Osteoblast (primary cell): ENCODE measurements around the gene PAGE2B. TPM values are rescaled to one million over a fixed set of nuclear protein-coding genes. Genes with fewer than 3 reads are reported as not detected.

Experiments
- DNase-seq: peaks from one replicate; pipeline ENCODE4 v3.0.0; 2011; ENCODE audit warnings: low spot score, mixed read lengths; ENCODE audit not compliant: insufficient read length; ENCODE audit errors: missing footprints
- H2AFZ ChIP-seq: 2 replicates; pipeline ENCODE4 v1.6.0; 2011; ENCODE audit warnings: mild to moderate bottlenecking, low read length
- H3K27ac ChIP-seq: 2 replicates; pipeline ENCODE4 v1.5.1; 2011; ENCODE audit warnings: mild to moderate bottlenecking, low read depth, low read length, moderate library complexity
- H3K27me3 ChIP-seq: 2 replicates; pipeline ENCODE4 v1.6.0; 2012; ENCODE audit warnings: mild to moderate bottlenecking, control low read depth, inconsistent platforms, low read length, moderate library complexity; ENCODE audit not compliant: insufficient read depth
- H3K36me3 ChIP-seq: 2 replicates; pipeline ENCODE4 v1.5.1; 2011; ENCODE audit warnings: mild to moderate bottlenecking, low read length, control low read depth, moderate library complexity; ENCODE audit not compliant: insufficient read depth
- H3K4me1 ChIP-seq: 2 replicates; pipeline ENCODE4 v1.5.1; 2011; ENCODE audit warnings: mild to moderate bottlenecking, low read length, control low read depth, moderate library complexity; ENCODE audit not compliant: insufficient read depth
- H3K4me2 ChIP-seq: 2 replicates; pipeline ENCODE4 v1.6.0; 2011; ENCODE audit warnings: mild to moderate bottlenecking, low read length; ENCODE audit not compliant: insufficient read depth
- H3K4me3 ChIP-seq: fragments of 200-600 bp; sonication (generic); 3 replicates; pipeline ENCODE4 v1.5.1; 2012; ENCODE audit warnings: mild to moderate bottlenecking, low read length, inconsistent platforms; ENCODE audit not compliant: insufficient read depth
- H3K79me2 ChIP-seq: 2 replicates; pipeline ENCODE4 v1.6.0; 2012; ENCODE audit warnings: mild to moderate bottlenecking, low read length, control low read depth, inconsistent platforms; ENCODE audit not compliant: insufficient read depth
- H3K9me3 ChIP-seq: 2 replicates; pipeline ENCODE4 v1.5.1; 2011; ENCODE audit warnings: low read depth, low read length, control low read depth
- H4K20me1 ChIP-seq: 2 replicates; pipeline ENCODE4 v1.6.0; 2012; ENCODE audit warnings: mild to moderate bottlenecking, low read length, control low read depth; ENCODE audit not compliant: insufficient read depth
- total RNA-seq: library from RNA; depleted of rRNA; stranded (reverse); fragments of >200 nt; gene quantifications from 2 replicates; pipeline ENCODE4 v1.2.3, GENCODE V29; 2012
- TF ChIP-seq, protein P1 (sequence below): IDR thresholded peaks from 2 replicates; pipeline ENCODE4 v1.5.1; 2011; ENCODE audit warnings: mild to moderate bottlenecking, low read depth, low read length, moderate library complexity; ENCODE audit errors: extremely low read depth

Gene PAGE2B
- total RNA-seq, 1 donor = not detected

DNA sequence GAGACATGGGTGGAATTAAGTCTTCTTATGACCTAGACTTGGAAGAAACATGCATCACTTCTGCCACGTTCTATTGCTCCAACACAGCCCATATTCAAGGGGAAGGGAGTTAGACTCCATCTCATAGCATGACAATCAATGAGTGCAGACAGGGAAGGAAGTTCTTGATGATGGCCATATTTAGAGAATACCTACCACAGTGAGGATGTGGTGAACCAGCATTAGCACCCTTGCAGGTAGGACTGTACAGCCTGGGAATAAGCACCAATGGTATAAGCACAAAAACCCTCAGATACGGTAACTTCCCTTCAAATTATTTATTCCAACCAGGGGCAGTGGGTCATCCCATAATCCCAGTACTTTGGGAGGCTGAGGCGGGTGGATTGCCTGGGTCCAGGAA lies 43.7 kb downstream of the PAGE2B start:
- Histone ChIP-seq H4K20me1 (no peaks in the 10 kb centered on the region), H3K4me2 (no peak overlapping the region), H3K79me2 (no peaks in the 10 kb centered on the region), H3K27ac (no peak overlapping the region), H3K27me3 (peaks cover 24% of the 10 kb centered on the region), H3K36me3 (no peaks in the 10 kb centered on the region), H3K4me3 (no peak overlapping the region), H3K9me3 (no peaks in the 10 kb centered on the region), H3K4me1 (no peaks in the 10 kb centered on the region), H2AFZ (no peak overlapping the region)
- TF ChIP-seq, protein P1, sequence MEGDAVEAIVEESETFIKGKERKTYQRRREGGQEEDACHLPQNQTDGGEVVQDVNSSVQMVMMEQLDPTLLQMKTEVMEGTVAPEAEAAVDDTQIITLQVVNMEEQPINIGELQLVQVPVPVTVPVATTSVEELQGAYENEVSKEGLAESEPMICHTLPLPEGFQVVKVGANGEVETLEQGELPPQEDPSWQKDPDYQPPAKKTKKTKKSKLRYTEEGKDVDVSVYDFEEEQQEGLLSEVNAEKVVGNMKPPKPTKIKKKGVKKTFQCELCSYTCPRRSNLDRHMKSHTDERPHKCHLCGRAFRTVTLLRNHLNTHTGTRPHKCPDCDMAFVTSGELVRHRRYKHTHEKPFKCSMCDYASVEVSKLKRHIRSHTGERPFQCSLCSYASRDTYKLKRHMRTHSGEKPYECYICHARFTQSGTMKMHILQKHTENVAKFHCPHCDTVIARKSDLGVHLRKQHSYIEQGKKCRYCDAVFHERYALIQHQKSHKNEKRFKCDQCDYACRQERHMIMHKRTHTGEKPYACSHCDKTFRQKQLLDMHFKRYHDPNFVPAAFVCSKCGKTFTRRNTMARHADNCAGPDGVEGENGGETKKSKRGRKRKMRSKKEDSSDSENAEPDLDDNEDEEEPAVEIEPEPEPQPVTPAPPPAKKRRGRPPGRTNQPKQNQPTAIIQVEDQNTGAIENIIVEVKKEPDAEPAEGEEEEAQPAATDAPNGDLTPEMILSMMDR = no peak
- no peak for DNase-seq

DNA sequence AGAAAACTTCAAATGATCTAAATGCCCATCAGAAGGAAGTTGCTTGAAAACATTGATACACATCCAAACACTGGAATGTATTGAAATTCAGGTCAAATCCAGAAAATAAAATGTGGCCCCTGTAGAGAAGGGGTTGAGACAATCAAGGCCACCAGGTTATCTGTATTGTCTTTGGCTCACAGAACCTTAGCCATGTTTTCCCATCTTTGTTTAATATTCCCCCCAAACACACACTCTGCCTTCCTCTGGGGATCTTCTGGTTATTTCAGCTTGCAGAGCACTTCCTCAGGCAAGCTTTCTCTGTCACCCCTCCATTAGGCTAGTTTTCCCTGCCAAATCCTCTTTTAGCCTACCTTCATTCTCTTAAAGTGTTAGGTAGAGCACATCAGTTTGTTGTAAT lies 44.4 kb downstream of the PAGE2B start:
- DNase-seq = no peak
- no peaks in the 10 kb centered on the region for H3K36me3 ChIP-seq

DNA sequence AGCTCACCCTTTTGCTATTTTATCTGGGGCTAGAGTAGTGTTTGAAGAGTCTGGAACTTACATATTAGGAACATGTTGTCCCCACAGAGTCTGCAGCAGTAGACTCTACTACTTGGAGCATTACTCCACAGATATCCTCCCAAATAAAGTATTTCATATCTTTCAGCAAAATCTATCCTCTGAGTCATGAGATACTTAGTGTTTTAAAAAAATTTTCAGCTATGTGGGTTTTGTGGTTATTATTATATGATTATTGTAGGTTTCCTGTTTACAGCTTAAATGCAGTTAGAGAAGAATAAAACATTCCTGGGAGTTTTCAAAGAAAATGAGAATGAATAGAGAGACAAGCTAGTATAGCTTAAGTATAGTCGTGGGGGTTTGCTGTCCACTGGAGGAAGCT lies 44.9 kb downstream of the PAGE2B start:
- H3K27me3 ChIP-seq = peaks cover 24% of the 10 kb centered on the region
- H3K4me3 ChIP-seq = no peak overlapping the region
- H3K4me2 ChIP-seq = no peak overlapping the region
- H3K27ac ChIP-seq = no peak overlapping the region
- TF ChIP-seq, protein P1 = no peak
- no peaks in the 10 kb centered on the region for H3K36me3 ChIP-seq
- no peaks in the 10 kb centered on the region for H3K9me3 ChIP-seq
- no peak for DNase-seq
- H3K4me1 ChIP-seq = no peaks in the 10 kb centered on the region
- no peaks in the 10 kb centered on the region for H4K20me1 ChIP-seq
- no peaks in the 10 kb centered on the region for H3K79me2 ChIP-seq
- no peak overlapping the region for H2AFZ ChIP-seq

More for the DNA sequence above, 44.4 kb downstream of the PAGE2B start:
- no peak overlapping the region for H3K27ac ChIP-seq
- no peaks in the 10 kb centered on the region for H3K4me1 ChIP-seq
- peaks cover 24% of the 10 kb centered on the region for H3K27me3 ChIP-seq
- H3K4me3 ChIP-seq = no peak overlapping the region
- H2AFZ ChIP-seq = no peak overlapping the region
- TF ChIP-seq, protein P1 = no peak
- no peaks in the 10 kb centered on the region for H3K79me2 ChIP-seq
- H3K9me3 ChIP-seq = no peaks in the 10 kb centered on the region
- H3K4me2 ChIP-seq = no peak overlapping the region
- H4K20me1 ChIP-seq = no peaks in the 10 kb centered on the region

DNA sequence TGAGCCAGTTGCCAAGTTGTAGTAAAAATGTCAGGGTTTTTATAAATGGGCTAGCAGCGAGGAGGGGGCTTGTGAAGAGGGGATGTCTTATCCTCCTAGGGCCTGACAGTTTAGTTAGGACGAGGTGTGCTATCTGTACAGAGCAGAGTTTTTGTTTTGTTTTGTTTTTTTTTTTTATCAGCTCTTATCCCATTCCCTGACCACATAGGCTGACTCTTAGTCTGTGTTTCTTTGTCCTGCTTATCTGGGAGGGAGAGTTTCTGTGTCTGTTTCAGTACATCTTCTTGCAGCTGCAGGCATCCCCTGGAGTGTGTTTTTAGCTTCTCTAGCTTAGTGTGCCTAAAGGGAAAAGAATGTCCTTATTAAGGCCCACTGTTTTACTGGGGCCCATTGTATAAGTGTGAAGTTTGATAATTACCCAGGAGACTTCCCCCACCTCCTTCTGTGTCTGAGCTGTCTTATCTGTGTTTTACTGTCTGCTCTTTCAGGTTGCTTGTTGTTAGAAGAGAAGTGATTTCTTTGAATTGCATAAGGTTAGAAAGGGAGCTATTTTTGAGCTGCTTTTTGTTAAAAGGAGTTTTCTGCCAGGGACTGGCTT lies 46.0 kb downstream of the PAGE2B start:
- TF ChIP-seq, protein P1 = no peak
- H3K36me3 ChIP-seq = no peaks in the 10 kb centered on the region
- H2AFZ ChIP-seq = no peak overlapping the region
- H3K79me2 ChIP-seq = no peaks in the 10 kb centered on the region
- H3K4me2 ChIP-seq = no peak overlapping the region
- H3K27me3 ChIP-seq = peaks cover 22% of the 10 kb centered on the region
- no peaks in the 10 kb centered on the region for H3K4me1 ChIP-seq
- DNase-seq = no peak
- no peak overlapping the region for H3K27ac ChIP-seq
- H4K20me1 ChIP-seq = no peaks in the 10 kb centered on the region
- H3K9me3 ChIP-seq = no peaks in the 10 kb centered on the region
- no peak overlapping the region for H3K4me3 ChIP-seq
